ENCODE data around the gene DVL2.

- TF ChIP-seq CTCF (IDR thresholded peaks at IDR 0.05; ENCODE audit: extremely low read depth in 1 of 2, insufficient read depth in 1 of 2, low read depth in 1 of 2, low read length in 2 of 2) (no peak), JUN (IDR thresholded peaks at IDR 0.05; ENCODE audit: borderline replicate concordance, insufficient read depth, insufficient read length, low read depth) (no peak), GATA2 (IDR thresholded peaks at IDR 0.05; ENCODE audit: insufficient read depth, insufficient read length, low read depth, low read length) (no peak), EZH2 (IDR thresholded peaks at IDR 0.05; ENCODE audit: borderline replicate concordance, low read depth, low read length, severe bottlenecking) (no peak)
Measured at GRCh38 chr17:7259555-7259889, 25.2 kb upstream of the DVL2 start.

Data from endothelial cell of umbilical vein (primary cell).